RPMI7951 (cell line): ENCODE results near the gene TMEM69. TPM values are rescaled to one million over a fixed set of nuclear protein-coding genes. Genes with fewer than 3 reads are reported as not detected.
"Not testable (repeated sequence)": the region's sequence is repeated elsewhere in the genome, so short reads cannot be mapped to it uniquely, and the experiment has no call there.

ENCODE experiments used
- DNase-seq: peaks from one replicate; pipeline ENCODE4 v3.0.0-alpha.2; 2012; ENCODE audit warnings: low read depth
- total RNA-seq: library from RNA; depleted of rRNA; stranded (reverse); fragments of >200 nt; shearing (Covaris generic); gene quantifications from 2 replicates; pipeline ENCODE4 v1.2.3, GENCODE V29; 2014; rRNA removed

Gene TMEM69
- total RNA-seq, 1 experiment from 2014 or later = 49.0 TPM

DNA sequence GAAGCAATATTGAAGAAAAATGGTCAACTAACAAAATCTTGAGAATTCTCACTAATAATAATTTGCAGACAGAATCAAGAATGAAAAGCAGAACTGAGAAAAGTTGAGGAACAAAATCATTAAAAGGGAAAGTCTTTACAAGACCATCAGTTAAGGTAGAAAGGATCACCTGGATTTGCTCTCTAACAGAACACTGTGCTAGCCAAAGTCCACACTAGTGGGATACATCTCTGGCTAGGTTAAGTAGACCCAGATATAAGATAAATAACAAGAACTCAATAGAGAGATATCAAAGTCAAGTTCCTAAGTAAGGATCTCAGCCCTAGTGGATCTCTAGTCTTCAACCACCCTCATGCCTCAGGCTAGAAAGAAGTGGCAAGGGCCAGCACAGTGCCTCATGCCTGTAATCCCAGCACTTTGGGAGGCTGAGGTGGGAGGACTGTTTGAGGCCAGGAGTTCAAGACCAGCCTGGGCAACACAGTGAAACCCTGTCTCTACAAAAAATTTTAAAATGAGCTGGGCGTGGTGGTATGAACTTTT is 42.9 kb downstream of the TMEM69 start:
- no peak for DNase-seq

DNA sequence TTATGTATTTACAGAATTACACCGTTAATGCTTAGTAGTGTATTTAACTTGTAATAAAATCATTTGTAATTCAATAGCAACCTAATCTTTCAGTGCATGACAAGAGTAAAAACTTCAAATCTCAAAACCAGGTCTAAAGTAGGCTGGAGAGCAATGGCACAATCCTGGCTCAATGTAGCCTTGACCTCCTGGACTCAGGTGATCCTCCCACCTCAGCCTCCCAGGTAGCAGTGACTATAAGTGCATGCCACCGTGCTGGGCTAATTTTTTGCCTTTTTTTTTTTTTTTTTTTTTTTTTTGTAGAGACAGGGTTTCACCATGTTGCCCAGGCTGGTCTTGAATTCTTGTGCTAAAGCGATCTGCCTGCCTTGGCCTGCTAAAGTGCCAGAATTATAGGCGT is 51.2 kb downstream of the TMEM69 start:
- DNase-seq = no peak

DNA sequence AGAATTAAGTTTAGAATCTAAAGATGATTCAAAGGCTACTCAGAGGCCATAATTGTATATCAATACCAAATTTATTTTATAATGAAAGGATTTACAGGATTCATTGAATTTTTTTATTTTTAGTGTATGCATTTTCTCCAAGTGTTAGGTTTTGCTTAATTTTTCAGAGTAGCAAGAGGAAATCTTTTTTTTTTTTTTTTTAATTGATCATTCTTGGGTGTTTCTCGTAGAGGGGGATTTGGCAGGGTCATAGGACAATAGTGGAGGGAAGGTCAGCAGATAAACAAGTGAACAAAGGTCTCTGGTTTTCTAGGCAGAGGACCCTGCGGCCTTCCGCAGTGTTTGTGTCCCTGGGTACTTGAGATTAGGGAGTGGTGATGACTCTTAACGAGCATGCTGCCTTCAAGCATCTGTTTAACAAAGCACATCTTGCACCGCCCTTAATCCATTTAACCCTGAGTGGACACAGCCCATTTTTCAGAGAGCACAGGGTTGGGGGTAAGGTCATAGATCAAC is 51.7 kb downstream of the TMEM69 start:
- not testable (repeated sequence) for DNase-seq

Other genes with a start within 250 kb of the TMEM69 start
- 2.3 and 4.9 TPM in 2 replicates for gene TESK2, start 197.0 kb upstream of the TMEM69 start, total RNA-seq
- 2.2 and 2.4 TPM in 2 replicates for gene CCDC163, start 188.1 kb upstream of the TMEM69 start, total RNA-seq
- gene MMACHC, start 187.9 kb upstream of the TMEM69 start, total RNA-seq = 9.1 and 9.8 TPM in 2 replicates
- 948 and 962 TPM in 2 replicates for gene PRDX1, start 166.3 kb upstream of the TMEM69 start, total RNA-seq
- gene AKR1A1, start 137.4 kb upstream of the TMEM69 start, total RNA-seq = 79.2 and 82.5 TPM in 2 replicates
- gene NASP, start 104.1 kb upstream of the TMEM69 start, total RNA-seq = 133 and 157 TPM in 2 replicates
- gene CCDC17, start 64.1 kb upstream of the TMEM69 start, total RNA-seq = 0.20 and 0.36 TPM in 2 replicates
- gene GPBP1L1, start 1.6 kb upstream of the TMEM69 start, total RNA-seq = 105 and 122 TPM in 2 replicates
- 7.9 and 9.4 TPM in 2 replicates for gene IPP, start 62.5 kb downstream of the TMEM69 start, total RNA-seq
- 13.1 and 14.2 TPM in 2 replicates for gene MAST2, start 115.4 kb downstream of the TMEM69 start, total RNA-seq